GM18951 (cell line): ENCODE measurements around the gene TMBIM4.
"Not testable (repeated sequence)": the region's sequence is repeated elsewhere in the genome, so short reads cannot be mapped to it uniquely, and the experiment has no call there.

Source experiments
- POLR2A ChIP-seq: IDR thresholded peaks from 4 replicates; pipeline ENCODE4 v1.6.1; 2011; ENCODE audit warnings: mild to moderate bottlenecking; ENCODE audit not compliant: insufficient read length, insufficient read depth; ENCODE audit errors: extremely low read depth
- in situ Hi-C: fragments of 300-500 bp; cut with MboI; formaldehyde crosslinking; loops from one replicate; pipeline ENCODE4 v1.12.0; 2022; ENCODE audit warnings: low sequenced_read_pairs, mixed read lengths, inconsistent platforms; ENCODE audit not compliant: unreplicated experiment

The TMBIM4 gene

GRCh38 chr12:66169221-66170170, at the start of gene TMBIM4:
TMBIM4 (minus strand) TSS chr12:66169996; CDS start chr12:66169951, 45 bp downstream.
- peak; percentile 81 for TF ChIP-seq POLR2A

GRCh38 chr12:66217342-66217917, 47.6 kb upstream of the TMBIM4 start:
- no peak for TF ChIP-seq POLR2A
- in situ Hi-C loops, result no loop called here

More at GRCh38 chr12:66169221-66170170, at the start of gene TMBIM4:
- in situ Hi-C loops, result no loop called here

- in situ Hi-C loops, result not testable (repeated sequence)
Measured at GRCh38 chr12:66213011-66213410, 43.2 kb upstream of the TMBIM4 start.

- in situ Hi-C loops, result not testable (repeated sequence)
Measured at GRCh38 chr12:66211573-66211972, 41.8 kb upstream of the TMBIM4 start.

GRCh38 chr12:66210840-66211239, 41.0 kb upstream of the TMBIM4 start:
- no peak for TF ChIP-seq POLR2A

GRCh38 chr12:66206141-66206540, 36.3 kb upstream of the TMBIM4 start:
- TF ChIP-seq POLR2A, result no peak
- in situ Hi-C loops, result no loop called here

More at GRCh38 chr12:66210840-66211239, 41.0 kb upstream of the TMBIM4 start:
- in situ Hi-C loops, result no loop called here

- in situ Hi-C loops, result no loop called here
Measured at GRCh38 chr12:66203820-66204219, 34.0 kb upstream of the TMBIM4 start.

GRCh38 chr12:66199831-66200509, 30.2 kb upstream of the TMBIM4 start:
- in situ Hi-C loops, result no loop called here
- no peak for TF ChIP-seq POLR2A

More at GRCh38 chr12:66203820-66204219, 34.0 kb upstream of the TMBIM4 start:
- TF ChIP-seq POLR2A, result no peak

GRCh38 chr12:66199141-66199540, 29.3 kb upstream of the TMBIM4 start:
- in situ Hi-C loops, result no loop called here
- TF ChIP-seq POLR2A, result no peak

GRCh38 chr12:66197495-66197921, 27.7 kb upstream of the TMBIM4 start:
- in situ Hi-C loops, result no loop called here
- TF ChIP-seq POLR2A, result no peak

GRCh38 chr12:66196806-66197205, 27.0 kb upstream of the TMBIM4 start:
- in situ Hi-C loops, result no loop called here
- TF ChIP-seq POLR2A, result no peak

- in situ Hi-C loops, result no loop called here
- TF ChIP-seq POLR2A, result no peak
Measured at GRCh38 chr12:66195242-66195641, 25.4 kb upstream of the TMBIM4 start.

GRCh38 chr12:66194122-66194521, 24.3 kb upstream of the TMBIM4 start:
- TF ChIP-seq POLR2A, result no peak
- in situ Hi-C loops, result no loop called here
